Fibroblast of gingiva (primary cell): ENCODE results near the gene RBM47.
"Not testable (repeated sequence)": the region's sequence is repeated elsewhere in the genome, so short reads cannot be mapped to it uniquely, and the experiment has no call there.

Source experiments
- DNase-seq: peaks from one replicate; pipeline ENCODE4 v3.0.0-alpha.2; 2011; ENCODE audit warnings: low read depth

RBM47 gene

GRCh38 chr4:40562208-40562607, 67.5 kb downstream of the RBM47 start:
- DNase-seq, result no peak

DNA sequence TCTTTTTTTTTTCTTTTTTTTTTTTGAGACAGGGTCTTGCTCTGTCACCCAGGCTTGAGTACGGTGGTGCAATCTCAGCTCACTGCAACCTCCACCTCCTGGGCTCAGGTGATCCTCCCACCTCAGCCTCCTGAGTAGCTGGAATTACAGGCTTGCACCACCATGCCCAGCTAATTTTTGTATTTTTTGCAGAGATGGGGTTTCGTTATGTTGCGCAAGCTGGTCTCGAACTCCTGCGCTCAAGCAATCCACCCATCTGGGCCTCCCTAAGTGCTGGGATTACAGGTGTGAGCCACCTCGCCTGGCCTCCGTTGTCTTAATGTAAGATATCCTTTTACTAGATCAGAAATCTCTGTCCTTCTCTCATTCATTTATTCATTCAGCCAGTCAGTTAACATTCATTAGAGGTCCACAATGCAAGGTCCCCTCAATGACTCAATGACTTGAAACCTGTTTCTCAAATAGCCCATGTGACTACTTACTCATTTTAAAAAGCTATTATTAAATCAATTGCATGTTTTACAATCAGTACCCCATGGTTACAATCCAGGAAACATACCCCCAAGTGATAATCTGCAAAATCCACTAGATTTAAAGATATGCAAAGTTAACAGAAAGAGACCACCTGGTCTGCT, 68.0 kb downstream of the RBM47 start:
- not testable (repeated sequence) for DNase-seq

DNA sequence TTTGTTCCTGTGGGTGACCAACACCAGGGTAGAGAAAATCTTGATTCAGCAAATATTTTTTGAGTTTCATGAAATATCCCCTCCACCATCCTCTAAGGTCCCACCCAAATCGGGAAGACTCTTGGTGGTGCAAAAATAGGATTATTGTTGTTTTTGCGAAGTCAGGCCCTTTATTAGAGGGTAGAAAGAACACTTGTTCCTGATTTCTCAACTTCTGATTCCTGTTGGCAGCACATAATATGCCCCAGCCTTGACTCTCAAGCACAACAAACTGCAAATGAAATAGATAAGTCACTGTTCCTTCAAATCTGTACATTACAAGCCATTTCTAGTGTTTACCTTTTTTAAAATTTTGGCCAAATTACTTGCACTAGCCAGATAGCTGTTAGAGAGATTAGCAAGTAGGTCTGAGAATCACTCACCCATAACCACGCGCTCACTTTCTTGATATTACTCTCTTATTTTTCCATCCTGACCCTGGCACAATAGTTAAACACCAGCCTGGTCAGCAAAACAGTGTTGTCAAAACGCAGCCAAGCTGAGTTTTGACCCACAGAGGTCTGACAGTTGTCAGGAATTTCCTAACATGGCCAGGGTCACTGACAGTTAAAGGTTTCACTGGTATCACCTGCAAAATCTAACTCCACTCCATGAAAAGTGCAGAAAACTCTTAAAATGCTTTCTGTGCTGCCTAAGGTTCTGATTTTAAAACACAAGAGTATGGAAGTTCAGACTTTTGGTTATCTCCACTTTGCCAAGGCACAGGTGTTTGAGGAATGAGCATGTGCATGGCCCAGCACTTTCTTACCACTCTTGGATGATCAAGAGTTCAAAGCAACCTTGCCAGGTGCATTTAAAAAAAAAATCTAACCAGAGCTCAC, 69.8 kb downstream of the RBM47 start:
- DNase-seq, result no peak

GRCh38 chr4:40557736-40558135, 71.9 kb downstream of the RBM47 start:
- no peak for DNase-seq

DNA sequence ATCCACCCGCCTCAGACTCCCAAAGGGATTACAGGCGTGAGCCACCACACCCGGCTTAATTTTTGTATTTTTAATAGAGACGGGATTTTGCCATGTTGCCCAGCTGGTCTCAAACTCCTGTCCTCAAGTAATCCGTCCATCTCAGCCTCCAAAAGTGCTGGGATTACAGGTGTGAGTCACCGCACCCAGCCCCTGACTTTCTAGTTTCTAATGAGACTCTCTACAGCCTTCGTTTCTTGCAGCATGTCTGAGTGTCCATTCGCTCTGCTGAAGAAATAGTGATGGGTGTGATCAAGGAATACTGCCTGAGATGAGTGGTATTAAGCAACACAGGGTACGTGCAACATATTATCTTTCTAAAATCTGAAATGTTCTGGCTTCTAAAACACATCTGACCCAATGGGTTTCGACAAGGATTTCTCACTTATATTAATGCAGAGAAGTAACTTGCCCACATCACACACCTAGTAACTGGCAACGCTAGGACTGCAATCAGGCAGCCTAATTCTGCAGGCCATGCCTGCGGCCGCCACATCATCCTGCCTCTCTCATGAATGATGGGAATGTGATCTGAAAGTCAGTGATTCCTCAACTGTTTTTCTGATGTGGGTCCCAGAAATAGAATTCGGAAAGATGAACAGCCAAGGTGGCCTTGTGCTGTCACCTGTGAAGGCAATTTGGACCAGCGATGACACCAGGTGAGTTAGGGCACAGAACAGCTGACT, 74.3 kb downstream of the RBM47 start:
- DNase-seq, result no peak

DNA sequence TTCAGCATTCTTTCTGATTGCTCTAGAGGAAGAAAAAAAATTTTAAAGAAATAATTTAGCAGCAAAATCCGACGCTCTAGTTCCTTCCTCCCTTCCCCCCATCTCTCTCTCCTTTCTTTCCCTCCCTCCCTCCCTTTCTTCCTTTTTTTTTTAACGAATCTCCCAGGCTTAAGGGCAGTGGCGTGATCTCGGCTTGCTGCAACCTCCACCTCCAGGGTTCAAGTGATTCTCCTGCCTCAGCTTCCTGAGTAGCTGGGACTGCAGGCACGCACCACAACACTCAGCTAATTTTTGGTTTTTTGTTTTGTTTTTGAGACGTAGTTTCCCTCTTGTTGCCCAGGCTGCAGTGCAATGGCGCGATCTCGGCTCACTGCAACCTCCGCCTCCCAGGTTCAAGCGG, 75.0 kb downstream of the RBM47 start:
- DNase-seq, result not testable (repeated sequence)

- no peak for DNase-seq
Observed at GRCh38 chr4:40553995-40554394, 75.7 kb downstream of the RBM47 start.

DNA sequence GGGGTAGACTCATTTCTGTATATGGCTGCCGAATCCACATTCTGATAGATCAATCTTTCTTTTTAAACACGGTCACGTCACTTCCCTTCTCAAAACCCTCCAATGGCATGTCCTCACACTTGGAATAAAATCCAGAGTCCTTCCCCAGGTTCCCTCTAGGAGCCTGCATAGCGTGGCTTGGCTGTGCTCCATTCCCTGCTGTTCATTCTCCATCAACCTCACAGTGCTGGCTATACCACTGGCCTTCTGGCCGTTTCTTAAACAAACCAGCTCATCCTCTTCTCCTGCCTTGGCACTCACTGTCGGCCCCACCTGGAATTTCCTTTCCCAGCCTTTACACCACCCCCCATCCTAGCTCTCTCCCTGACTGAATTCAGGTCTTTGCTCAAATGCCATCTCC, 77.1 kb downstream of the RBM47 start:
- no peak for DNase-seq

DNA sequence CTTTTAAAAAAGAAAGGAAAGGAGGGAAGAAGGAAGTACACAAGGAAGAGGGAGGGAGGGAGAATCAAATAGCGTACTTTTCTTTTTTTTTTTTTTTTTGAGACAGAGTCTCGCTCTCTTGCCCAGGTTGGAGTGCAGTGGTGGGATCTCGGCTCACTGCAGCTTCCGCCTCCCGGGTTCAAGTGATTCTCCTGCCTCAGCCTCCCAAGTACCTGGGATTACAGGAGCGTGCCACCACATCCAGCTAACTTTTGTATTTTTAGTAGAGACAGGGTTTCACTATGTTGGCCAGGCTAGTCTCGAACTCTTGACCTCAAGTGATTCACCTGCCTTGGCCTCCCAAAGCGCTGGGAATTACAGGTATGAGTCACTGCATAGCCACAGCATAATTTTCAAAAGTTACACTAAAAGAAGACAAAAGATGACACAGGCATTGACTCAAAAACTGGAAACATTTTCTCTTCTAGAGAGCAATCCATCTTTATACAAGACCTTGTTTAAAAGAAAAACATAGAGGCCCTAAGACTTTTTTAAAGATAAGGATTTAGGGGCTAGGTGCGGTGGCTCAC, 78.0 kb downstream of the RBM47 start:
- DNase-seq, result not testable (repeated sequence)

GRCh38 chr4:40550948-40551462, 78.7 kb downstream of the RBM47 start:
- DNase-seq, result peak; percentile 28

DNA sequence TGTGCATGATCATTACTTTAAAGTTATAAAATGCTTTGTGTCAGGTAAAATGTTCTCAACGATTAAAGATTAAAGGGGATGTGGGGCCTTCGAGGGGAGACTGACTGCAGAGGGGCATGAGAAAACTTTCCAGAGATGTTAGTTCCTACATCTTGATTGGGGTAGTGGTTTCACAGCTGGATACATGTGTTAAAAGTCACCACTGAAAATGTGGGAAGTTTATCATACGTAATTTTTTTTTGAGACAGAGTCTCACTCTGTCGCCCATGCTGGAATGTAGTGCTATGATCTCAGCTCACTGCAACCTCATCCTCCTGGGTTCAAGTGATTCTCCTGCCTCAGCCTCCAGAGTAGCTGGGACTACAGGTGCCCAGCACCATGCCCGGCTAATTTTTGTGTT, 79.5 kb downstream of the RBM47 start:
- DNase-seq, result no peak

GRCh38 chr4:40548256-40548655, 81.4 kb downstream of the RBM47 start:
- no peak for DNase-seq

DNA sequence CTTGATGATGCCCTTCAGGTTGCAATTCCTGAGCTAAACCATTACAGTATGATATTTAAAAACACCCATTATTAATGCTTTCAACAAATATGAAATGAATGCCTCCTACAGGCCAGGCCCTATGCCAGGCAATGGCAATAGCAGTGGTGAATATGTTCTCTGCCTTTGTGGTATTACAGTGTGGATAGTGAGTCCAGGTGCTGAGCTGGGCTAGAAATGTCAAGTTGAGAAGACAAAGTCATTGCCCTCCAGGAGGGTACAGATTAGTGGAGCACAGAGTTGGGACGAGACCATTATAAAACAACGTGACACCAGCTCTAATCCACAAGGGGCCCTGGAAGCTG, 81.9 kb downstream of the RBM47 start:
- no peak for DNase-seq

DNA sequence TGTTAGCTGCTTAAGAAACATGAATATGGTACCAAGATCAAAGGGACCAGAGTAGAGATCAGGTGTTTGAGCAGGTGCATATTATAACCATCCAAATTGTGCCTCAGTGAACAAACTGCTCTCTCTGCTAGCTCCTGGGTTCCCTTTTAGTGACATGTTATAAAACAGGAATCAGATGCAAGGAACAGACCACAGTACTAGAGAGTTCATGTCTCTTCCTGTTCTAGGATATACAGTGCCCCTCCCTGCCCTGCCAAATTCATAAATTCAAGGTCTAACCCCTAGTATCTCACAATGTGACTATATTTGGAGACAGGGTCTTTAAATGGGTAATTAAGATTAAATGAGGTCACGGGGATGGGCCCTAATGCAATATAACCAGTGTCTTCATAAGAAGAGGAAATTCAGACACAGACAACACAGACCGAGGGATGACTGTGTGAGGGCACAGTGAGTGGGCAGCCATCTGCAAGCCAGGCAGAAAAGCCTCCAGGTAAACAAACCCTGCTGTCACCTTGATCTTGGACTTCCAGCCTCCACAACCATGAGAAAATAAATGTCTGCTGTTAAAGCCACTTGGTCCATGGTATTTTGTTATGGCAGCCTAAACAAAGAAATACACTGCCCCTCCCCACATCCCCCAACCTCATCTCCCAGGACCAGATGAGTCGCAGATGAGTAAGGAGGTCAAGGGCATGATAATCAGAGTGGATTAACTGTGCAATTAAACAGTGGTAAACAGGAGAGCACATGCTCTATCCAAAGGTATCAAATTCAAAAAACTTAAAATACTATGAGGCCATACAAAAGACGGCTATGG, 82.5 kb downstream of the RBM47 start:
- no peak for DNase-seq

DNA sequence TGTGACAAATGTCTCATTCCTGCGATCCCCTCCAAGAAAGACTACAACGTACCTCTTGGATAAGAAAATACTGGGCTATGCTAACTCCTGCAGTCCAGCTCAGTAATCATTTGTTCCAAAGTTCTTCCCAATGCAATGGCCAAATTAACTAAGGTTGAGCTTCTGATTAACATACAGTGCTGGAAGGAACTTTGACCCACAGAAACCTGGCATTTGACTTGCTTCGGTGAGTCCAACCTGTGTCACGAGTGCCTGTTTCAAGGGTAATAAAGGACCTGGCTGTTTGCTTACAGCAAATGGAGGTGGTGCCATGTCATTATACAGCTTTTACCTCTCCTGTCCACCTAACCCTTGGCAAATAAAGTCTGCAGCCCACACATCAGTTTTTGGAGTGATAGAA, 83.2 kb downstream of the RBM47 start:
- no peak for DNase-seq

- DNase-seq, result not testable (repeated sequence)
Observed at GRCh38 chr4:40545487-40545886, 84.2 kb downstream of the RBM47 start.

DNA sequence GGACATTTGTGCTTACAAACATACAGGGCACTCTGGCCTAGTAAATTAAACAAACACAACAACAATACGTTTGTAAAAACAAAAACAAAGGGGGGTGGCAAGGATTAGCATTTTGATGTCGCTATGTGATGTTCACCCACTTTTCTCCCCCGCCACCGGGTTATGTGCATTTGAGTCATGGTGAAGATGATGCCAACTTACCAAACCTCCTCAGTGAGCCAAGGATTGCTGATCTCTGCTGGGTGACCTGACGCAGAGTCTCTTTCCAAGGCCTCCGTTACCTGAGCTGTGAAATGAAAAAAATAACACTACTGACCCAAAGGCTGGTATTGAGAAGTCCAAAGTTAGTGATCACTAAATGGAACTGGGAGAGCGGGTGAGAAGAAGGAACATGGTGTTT, 85.4 kb downstream of the RBM47 start:
- DNase-seq, result no peak

DNA sequence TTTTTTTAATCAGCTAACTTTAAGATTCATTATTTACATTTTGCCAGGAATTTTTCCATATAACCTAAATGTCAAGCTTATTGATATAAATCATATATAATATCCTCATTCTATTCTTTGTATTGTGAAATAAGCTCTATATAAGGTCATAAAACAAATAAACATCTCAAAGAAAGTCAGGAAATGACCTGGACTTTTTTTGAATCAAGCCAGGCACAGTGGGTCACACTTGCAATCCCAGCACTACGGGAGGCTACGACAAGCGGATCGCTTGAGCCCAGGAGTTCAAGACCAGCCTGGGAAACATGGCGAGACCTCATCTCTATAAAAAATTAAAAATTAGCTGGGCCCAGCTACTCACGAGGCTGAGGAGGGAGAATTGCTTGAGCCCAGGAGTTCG, 88.9 kb downstream of the RBM47 start:
- DNase-seq, result no peak

GRCh38 chr4:40536032-40536431, 93.6 kb downstream of the RBM47 start:
- DNase-seq, result no peak

DNA sequence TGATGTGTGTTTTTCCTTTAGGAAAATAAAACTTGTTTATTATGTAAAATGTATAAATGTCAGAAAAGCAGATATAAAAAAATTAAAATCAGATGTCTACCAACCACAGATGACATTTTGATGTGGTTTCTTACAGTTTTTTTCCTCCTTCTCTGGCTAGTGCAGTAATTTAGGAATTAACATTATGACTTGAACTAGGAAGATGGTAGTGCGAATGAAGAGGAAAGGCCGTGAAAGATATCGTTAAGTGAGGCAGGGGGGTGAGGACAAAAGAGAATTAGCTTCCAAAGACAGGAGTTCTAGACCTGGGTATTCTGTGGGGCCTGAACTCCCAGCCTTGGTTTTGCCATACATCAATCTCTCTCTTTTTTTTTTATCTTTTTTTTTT, 98.0 kb downstream of the RBM47 start:
- DNase-seq, result no peak

GRCh38 chr4:40530961-40531635, 98.6 kb downstream of the RBM47 start:
- no peak for DNase-seq
